ENCODE measurements around the gene TGFB1.

The TGFB1 gene

DNA sequence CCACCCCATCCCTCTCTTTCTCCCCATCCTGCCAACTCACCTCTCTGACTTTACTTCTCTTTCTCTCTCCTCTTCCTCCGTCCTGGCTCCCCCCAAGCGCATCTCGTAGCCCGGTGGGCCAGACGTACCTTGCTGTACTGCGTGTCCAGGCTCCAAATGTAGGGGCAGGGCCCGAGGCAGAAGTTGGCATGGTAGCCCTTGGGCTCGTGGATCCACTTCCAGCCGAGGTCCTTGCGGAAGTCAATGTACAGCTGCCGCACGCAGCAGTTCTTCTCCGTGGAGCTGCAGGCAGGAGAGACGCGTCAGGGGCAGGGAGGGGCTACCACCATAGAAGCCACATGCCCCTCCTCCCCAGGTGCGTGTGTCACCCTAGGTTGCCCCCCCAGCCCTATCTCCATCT is 21.7 kb downstream of the TGFB1 start:
- Histone ChIP-seq H3K4me1 (ENCODE audit: control insufficient read depth, insufficient read depth, low read length) (peaks cover 8% of the 10 kb centered on the region), H3K4me3 (ENCODE audit: low read depth, low read length) (no peak overlapping the region), H3K36me3 (ENCODE audit: control insufficient read depth, insufficient read depth, low read length) (peaks cover 2% of the 10 kb centered on the region), H3K9me3 (ENCODE audit: control insufficient read depth, insufficient read depth, low read length) (no peaks in the 10 kb centered on the region), H3K9ac (ENCODE audit: low read depth, low read length) (no peak overlapping the region), H3K27me3 (ENCODE audit: control insufficient read depth, insufficient read depth, low read length) (peaks cover 2% of the 10 kb centered on the region)

DNA sequence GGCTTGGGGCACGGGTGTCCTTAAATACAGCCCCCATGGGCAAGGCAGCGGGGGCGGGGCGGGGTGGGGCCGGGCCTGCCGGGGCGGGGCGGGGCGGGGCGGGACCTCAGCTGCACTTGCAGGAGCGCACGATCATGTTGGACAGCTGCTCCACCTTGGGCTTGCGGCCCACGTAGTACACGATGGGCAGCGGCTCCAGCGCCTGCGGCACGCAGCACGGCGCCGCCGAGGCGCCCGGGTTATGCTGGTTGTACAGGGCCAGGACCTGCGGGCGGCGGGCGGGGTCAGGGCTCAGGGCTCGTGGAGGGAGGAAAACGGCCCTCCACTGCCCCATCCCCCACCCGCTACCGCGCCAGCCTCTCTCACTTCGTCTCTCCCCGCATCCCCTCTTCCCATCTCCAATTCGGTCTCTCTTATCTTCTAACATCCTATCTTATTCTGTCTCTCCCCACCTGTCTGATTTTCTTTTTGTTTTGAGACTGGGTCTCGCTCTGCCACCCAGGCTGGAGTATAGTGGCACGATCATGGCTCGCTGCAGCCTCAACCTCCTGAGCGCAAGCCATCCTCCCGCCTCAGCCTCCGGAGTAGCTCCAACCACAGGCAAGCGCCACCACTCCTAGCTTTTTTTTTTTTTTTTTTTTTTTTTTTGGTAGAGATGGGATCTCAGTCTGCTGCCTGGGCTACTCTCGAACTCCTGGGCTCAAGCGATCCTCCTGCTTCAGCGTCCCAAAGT is 22.6 kb downstream of the TGFB1 start:
- H3K4me1 ChIP-seq (ENCODE audit: control insufficient read depth, insufficient read depth, low read length): peaks cover 11% of the 10 kb centered on the region
- H3K36me3 ChIP-seq (ENCODE audit: control insufficient read depth, insufficient read depth, low read length): peaks cover 2% of the 10 kb centered on the region
- H3K4me3 ChIP-seq (ENCODE audit: low read depth, low read length): peak overlapping the region; percentile 26
- no peak overlapping the region for H3K9ac ChIP-seq (ENCODE audit: low read depth, low read length)
- no peaks in the 10 kb centered on the region for H3K9me3 ChIP-seq (ENCODE audit: control insufficient read depth, insufficient read depth, low read length)
- peaks cover 2% of the 10 kb centered on the region for H3K27me3 ChIP-seq (ENCODE audit: control insufficient read depth, insufficient read depth, low read length)

DNA sequence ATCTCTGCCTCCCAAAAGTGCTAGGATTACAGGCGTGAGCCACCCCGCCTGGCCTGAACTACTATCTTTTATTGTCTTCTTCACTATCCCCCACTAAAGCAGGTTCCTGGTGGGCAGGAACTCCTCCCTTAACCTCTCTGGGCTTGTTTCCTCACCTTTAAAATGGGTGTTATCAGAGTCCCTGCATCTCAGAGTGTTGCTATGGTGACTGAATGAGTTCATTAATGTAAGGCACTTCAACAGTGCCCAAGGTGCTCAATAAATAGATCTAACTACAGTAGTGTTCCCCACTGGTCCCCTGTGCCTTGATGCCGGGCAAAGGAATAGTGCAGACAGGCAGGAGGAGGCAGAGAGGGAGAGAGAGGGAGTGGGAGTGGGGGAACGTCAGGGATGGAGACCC is 23.2 kb downstream of the TGFB1 start:
- no peak overlapping the region for H3K4me3 ChIP-seq (ENCODE audit: low read depth, low read length)
- peaks cover 2% of the 10 kb centered on the region for H3K27me3 ChIP-seq (ENCODE audit: control insufficient read depth, insufficient read depth, low read length)
- peaks cover 2% of the 10 kb centered on the region for H3K36me3 ChIP-seq (ENCODE audit: control insufficient read depth, insufficient read depth, low read length)
- H3K4me1 ChIP-seq (ENCODE audit: control insufficient read depth, insufficient read depth, low read length): peaks cover 13% of the 10 kb centered on the region
- no peak overlapping the region for H3K9ac ChIP-seq (ENCODE audit: low read depth, low read length)
- no peaks in the 10 kb centered on the region for H3K9me3 ChIP-seq (ENCODE audit: control insufficient read depth, insufficient read depth, low read length)

DNA sequence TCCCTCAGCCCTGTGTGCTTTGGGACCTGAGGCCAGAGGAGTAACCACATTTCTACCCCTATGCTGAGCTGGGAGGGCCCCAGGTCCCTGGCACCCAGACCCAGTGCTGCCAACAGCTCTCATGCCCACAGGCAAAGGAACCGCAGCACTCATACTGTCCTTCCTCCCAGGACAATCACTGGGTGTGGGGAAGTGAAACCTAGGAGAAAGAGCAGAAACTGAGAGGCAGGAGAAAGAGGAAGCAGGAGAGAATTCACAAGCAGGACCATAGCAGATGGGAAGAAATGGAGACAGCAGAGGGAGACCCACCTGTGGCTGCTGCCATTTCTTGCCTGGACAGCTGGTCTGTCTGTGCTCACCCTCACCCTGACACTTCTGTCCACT is 24.9 kb downstream of the TGFB1 start:
- Histone ChIP-seq H3K27me3 (ENCODE audit: control insufficient read depth, insufficient read depth, low read length) (peaks cover 2% of the 10 kb centered on the region), H3K9me3 (ENCODE audit: control insufficient read depth, insufficient read depth, low read length) (no peaks in the 10 kb centered on the region), H3K4me1 (ENCODE audit: control insufficient read depth, insufficient read depth, low read length) (peaks cover 22% of the 10 kb centered on the region), H3K9ac (ENCODE audit: low read depth, low read length) (no peak overlapping the region), H3K36me3 (ENCODE audit: control insufficient read depth, insufficient read depth, low read length) (peaks cover 2% of the 10 kb centered on the region), H3K4me3 (ENCODE audit: low read depth, low read length) (no peak overlapping the region)

DNA sequence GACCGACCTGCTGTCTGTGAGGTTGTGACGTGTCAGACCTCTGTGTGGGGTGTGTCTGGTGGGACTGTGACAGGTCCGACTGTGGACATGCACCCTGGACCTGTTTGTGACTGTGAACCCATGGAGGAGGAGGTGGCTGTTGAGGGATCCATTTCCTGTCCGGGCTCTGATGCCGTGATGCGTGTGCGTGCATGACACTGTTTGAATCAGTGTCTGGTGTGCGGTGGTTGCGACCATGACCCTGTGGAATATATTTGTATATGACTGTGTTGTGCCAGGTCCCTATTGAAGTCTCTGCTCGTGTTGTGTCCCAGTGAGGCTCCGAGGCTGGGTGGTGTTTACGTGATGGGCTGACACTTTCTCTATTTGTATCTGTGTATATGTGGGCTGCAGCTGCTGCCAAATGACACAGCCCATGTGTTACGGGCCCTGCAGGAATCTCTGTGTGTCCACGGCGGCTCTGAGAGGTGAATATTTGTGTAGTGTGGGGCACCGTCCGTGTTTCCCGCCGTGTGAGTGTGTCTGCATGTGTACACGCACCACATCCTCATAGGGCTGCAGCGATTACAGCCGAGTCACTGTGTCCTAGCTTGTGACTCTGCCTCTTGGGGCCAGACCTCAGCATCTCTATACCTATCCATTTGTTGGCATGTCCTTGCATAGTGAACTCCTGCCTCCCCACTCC is 25.4 kb downstream of the TGFB1 start:
- peaks cover 2% of the 10 kb centered on the region for H3K36me3 ChIP-seq (ENCODE audit: control insufficient read depth, insufficient read depth, low read length)
- H3K4me3 ChIP-seq (ENCODE audit: low read depth, low read length): peak overlapping the region; percentile 13
- H3K9me3 ChIP-seq (ENCODE audit: control insufficient read depth, insufficient read depth, low read length): no peaks in the 10 kb centered on the region
- H3K27me3 ChIP-seq (ENCODE audit: control insufficient read depth, insufficient read depth, low read length): peaks cover 2% of the 10 kb centered on the region
- no peak overlapping the region for H3K9ac ChIP-seq (ENCODE audit: low read depth, low read length)
- H3K4me1 ChIP-seq (ENCODE audit: control insufficient read depth, insufficient read depth, low read length): peaks cover 24% of the 10 kb centered on the region

DNA sequence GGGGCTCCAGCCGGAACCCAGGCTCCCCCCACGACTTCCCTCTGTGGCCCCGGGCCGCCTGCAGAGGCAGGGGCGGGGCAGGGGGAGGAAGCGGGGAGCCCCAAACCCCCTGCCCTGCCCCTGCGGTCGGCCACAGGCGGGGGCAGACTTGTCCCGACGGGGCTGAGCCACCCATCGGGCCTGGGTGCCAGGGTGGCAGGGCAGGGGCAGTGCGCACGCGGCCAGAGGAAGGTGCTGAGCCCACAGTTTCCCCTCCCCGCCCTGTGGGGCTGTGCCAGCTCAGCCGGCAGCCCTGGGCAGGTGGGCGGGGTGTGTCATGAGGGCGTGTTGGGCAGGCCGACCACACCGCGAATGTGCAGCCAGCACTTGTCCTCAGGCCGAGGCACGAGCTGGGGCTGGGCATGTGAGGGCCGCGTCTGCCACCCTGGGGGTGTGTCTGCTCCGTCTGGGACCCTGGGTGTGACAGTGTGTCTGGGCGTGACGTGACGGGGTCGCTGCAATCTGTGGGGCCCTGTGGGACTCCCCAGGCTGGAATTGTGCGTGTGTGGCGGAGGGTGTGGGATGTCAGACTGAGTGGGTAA is 26.1 kb downstream of the TGFB1 start:
- Histone ChIP-seq H3K4me1 (ENCODE audit: control insufficient read depth, insufficient read depth, low read length) (peaks cover 31% of the 10 kb centered on the region), H3K27me3 (ENCODE audit: control insufficient read depth, insufficient read depth, low read length) (peaks cover 2% of the 10 kb centered on the region), H3K36me3 (ENCODE audit: control insufficient read depth, insufficient read depth, low read length) (peaks cover 4% of the 10 kb centered on the region), H3K4me3 (ENCODE audit: low read depth, low read length) (peak overlapping the region; percentile 13), H3K9ac (ENCODE audit: low read depth, low read length) (peak overlapping the region; percentile 54), H3K9me3 (ENCODE audit: control insufficient read depth, insufficient read depth, low read length) (no peaks in the 10 kb centered on the region)

DNA sequence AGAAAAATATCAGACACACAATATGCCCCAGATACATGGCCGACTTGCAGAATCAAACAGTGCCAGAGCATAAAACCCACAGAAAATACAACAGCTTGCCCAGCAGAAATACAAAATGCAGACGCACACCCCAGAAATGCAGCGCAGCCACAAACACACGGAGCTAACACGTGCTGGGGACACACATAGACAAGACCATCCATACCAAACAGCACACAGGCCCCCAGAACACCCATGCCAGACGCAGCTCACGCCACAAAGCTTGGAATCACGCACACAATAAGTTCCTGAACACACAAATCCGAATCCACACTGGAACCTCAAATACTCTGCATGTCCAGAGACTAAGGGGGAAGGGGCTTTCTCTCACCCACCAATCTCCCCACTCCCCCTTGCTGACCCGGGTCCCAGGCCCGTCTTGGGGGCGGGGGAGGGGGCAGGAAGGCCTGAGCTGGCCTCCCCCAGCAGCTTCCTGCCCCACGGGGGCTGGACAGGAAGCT is 26.6 kb downstream of the TGFB1 start:
- Histone ChIP-seq H3K27me3 (ENCODE audit: control insufficient read depth, insufficient read depth, low read length) (no peaks in the 10 kb centered on the region), H3K9ac (ENCODE audit: low read depth, low read length) (no peak overlapping the region), H3K4me1 (ENCODE audit: control insufficient read depth, insufficient read depth, low read length) (peaks cover 31% of the 10 kb centered on the region), H3K4me3 (ENCODE audit: low read depth, low read length) (no peak overlapping the region), H3K9me3 (ENCODE audit: control insufficient read depth, insufficient read depth, low read length) (no peaks in the 10 kb centered on the region), H3K36me3 (ENCODE audit: control insufficient read depth, insufficient read depth, low read length) (peaks cover 9% of the 10 kb centered on the region)

DNA sequence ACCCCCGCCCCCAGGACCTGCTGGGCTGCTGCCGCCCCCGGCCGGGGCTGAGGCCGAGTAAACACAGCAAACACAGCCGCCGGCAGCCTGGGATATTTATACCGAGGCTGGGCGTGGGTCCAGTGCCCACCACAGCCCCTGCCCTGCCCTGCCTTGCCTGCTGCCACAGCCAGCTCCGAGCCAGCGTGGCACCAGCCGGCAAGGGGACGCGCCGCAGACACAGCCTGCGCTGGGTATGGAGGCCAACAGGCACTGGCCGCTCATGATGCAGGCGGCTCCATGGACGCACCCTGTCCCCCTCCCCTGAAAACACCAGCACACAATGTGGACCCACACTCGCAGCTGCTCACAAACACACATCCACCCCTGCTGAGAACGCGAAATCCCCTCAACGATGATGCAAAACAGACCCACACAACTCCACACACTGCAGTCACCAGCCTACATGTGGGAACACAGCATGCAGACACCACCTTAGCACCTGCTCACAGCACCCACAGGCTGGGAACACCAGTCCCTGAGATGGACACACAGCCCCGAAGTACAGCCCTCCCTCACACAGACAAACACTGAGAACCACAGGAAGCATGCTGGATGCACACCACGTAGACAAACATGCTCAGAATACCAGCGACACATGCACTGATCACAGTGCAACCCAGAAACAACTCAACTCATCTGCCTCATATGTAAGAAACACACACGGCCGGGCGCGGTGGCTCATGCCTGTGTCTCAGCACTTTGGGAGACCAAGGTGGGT is 27.6 kb downstream of the TGFB1 start:
- Histone ChIP-seq H3K36me3 (ENCODE audit: control insufficient read depth, insufficient read depth, low read length) (peaks cover 6% of the 10 kb centered on the region), H3K4me1 (ENCODE audit: control insufficient read depth, insufficient read depth, low read length) (peaks cover 29% of the 10 kb centered on the region), H3K9ac (ENCODE audit: low read depth, low read length) (peak overlapping the region; percentile 39), H3K4me3 (ENCODE audit: low read depth, low read length) (peak overlapping the region; percentile 47), H3K27me3 (ENCODE audit: control insufficient read depth, insufficient read depth, low read length) (no peaks in the 10 kb centered on the region), H3K9me3 (ENCODE audit: control insufficient read depth, insufficient read depth, low read length) (no peaks in the 10 kb centered on the region)

DNA sequence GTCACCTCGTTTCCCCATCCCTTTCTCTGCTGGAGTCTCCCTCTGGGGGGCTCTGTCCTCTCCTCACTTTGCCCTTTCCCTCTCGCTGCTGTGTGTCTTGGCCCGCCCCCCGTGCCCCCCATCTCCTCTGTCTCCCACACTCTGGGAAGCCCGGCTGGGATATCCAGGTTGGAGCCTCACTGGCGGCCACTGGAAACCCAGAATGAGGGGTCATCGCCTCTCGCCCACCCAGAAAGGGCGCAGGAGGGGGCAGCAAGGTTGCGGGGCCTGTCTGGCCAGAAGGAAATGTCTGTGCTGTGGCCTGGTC is 28.1 kb downstream of the TGFB1 start:
- no peaks in the 10 kb centered on the region for H3K27me3 ChIP-seq (ENCODE audit: control insufficient read depth, insufficient read depth, low read length)
- H3K9me3 ChIP-seq (ENCODE audit: control insufficient read depth, insufficient read depth, low read length): no peaks in the 10 kb centered on the region
- no peak overlapping the region for H3K9ac ChIP-seq (ENCODE audit: low read depth, low read length)
- H3K36me3 ChIP-seq (ENCODE audit: control insufficient read depth, insufficient read depth, low read length): peaks cover 6% of the 10 kb centered on the region
- H3K4me1 ChIP-seq (ENCODE audit: control insufficient read depth, insufficient read depth, low read length): peaks cover 29% of the 10 kb centered on the region
- peak overlapping the region; percentile 47 for H3K4me3 ChIP-seq (ENCODE audit: low read depth, low read length)

DNA sequence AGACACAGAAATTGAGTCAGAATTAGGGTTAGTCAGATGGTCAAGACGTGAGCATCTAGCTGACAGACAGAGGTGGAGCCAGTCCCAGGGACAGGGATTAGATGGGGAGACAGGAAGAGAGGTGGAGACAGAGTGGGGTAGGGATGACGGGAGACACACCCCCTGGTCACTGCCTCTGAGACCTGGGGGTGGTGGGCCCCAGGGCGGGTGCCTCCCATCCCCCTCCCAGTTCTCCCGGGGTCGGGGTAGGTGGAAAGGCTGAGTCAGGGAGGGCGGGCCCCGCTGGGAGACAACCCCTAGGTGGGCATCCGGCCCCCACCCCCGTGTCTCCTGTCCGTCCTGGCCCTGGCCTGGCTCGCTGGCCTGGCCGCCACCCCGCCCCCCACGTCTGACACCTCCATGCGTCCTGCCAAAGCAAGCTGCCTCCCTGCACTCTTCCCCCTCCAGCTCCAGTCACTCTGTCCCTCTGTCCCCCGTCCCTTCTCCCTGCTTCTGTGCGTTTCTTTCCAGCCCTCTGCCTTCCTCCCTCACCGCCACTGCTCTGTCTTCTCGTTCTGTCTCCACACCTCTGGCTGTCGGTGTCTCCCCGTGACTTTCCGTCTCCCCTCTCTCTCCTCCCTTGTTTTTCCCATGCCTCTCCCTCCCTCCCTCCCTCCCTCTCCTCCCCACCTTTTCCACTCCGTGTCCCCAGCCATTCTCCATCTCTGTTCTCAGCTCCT is 28.6 kb downstream of the TGFB1 start:
- H3K4me3 ChIP-seq (ENCODE audit: low read depth, low read length): peak overlapping the region; percentile 47
- no peaks in the 10 kb centered on the region for H3K9me3 ChIP-seq (ENCODE audit: control insufficient read depth, insufficient read depth, low read length)
- H3K4me1 ChIP-seq (ENCODE audit: control insufficient read depth, insufficient read depth, low read length): peaks cover 29% of the 10 kb centered on the region
- H3K36me3 ChIP-seq (ENCODE audit: control insufficient read depth, insufficient read depth, low read length): peaks cover 9% of the 10 kb centered on the region
- no peak overlapping the region for H3K9ac ChIP-seq (ENCODE audit: low read depth, low read length)
- no peaks in the 10 kb centered on the region for H3K27me3 ChIP-seq (ENCODE audit: control insufficient read depth, insufficient read depth, low read length)

DNA sequence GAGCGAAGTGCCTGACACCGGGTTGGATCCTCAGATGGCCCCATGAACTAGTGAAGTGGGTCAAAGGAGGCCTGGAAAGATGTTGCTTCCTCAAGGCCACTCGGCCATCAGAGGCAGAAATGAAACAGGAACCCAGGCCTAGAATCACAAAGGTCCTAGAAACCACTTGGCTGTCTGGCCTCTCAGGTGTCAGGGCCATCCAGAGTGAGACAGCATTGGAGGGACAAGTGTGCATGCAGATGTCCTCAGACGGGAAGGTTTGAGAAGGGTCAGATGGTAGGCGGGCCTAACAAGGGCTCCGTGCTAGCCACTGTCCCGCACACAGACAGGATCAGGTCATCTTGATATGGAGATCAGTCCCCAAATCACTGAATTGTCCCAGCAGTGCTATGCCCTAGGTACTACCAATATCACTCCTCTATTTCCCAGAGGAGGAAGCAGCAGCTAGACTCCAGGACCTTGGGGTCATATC is 29.5 kb downstream of the TGFB1 start:
- H3K9me3 ChIP-seq (ENCODE audit: control insufficient read depth, insufficient read depth, low read length): no peaks in the 10 kb centered on the region
- H3K36me3 ChIP-seq (ENCODE audit: control insufficient read depth, insufficient read depth, low read length): peaks cover 16% of the 10 kb centered on the region
- H3K27me3 ChIP-seq (ENCODE audit: control insufficient read depth, insufficient read depth, low read length): no peaks in the 10 kb centered on the region
- no peak overlapping the region for H3K4me3 ChIP-seq (ENCODE audit: low read depth, low read length)
- no peak overlapping the region for H3K9ac ChIP-seq (ENCODE audit: low read depth, low read length)
- H3K4me1 ChIP-seq (ENCODE audit: control insufficient read depth, insufficient read depth, low read length): peaks cover 29% of the 10 kb centered on the region
